Heart left ventricle (tissue), 13 donors: ENCODE measurements around the gene PRKAG2.

Source experiments
- POLR2A ChIP-seq, 2 donors: fragments of 450-650 bp; IDR thresholded peaks; one replicate each; pipeline ENCODE4 v1.6.1; 2017; ENCODE audit warnings: antibody characterized with exemption in 2 of 2, mild to moderate bottlenecking in 2 of 2, moderate library complexity in 2 of 2
- TF ChIP-seq, protein P1 (sequence below), 12 donors: fragments of 200-600 bp; sonication (generic) in 4 of 12; IDR thresholded peaks; one replicate each; pipeline versions ENCODE4 v1.5.0 to v1.8.0; 2018 to 2022; ENCODE audit warnings: antibody characterized with exemption in 12 of 12, mild to moderate bottlenecking in 5 of 12
- donor health status: ischemic (EF 13 %, LVEDD 7.1; RV severe dilation, severe dysfunction).
- donor health status: DM: no; HTN: yes; CAD: no.
- donor health status: DM: no; HTN: no; CAD: no.
- donor health status: ischemic (EF 25% LVEDD 6.9; RV normal size, moderate dysfunction).
- donor health status: ischemic (EF 25% LVEDD 5.7; RV mildly dilated, moderate dysfunction).
- donor health status: ischemic (EF 35%, LVEDD 5.7; RV mildly dilated, moderate dysfunction).
- donor health status: nonischemic (EF 11% LVEDD 7.7; RV severe dilation, severe dysfunction).
- donor health status: DM: yes; HTN: yes; CAD: no.
- donor health status: PGD.
- donor health status: ischemic (EF 29% LVEDD 5.4; RV normal size, mild dysfunction).
- donor health status: nonischemic (EF 23%, LVEDD 6.1; RV moderate dilation, normal function).

- TF ChIP-seq, protein P1, sequence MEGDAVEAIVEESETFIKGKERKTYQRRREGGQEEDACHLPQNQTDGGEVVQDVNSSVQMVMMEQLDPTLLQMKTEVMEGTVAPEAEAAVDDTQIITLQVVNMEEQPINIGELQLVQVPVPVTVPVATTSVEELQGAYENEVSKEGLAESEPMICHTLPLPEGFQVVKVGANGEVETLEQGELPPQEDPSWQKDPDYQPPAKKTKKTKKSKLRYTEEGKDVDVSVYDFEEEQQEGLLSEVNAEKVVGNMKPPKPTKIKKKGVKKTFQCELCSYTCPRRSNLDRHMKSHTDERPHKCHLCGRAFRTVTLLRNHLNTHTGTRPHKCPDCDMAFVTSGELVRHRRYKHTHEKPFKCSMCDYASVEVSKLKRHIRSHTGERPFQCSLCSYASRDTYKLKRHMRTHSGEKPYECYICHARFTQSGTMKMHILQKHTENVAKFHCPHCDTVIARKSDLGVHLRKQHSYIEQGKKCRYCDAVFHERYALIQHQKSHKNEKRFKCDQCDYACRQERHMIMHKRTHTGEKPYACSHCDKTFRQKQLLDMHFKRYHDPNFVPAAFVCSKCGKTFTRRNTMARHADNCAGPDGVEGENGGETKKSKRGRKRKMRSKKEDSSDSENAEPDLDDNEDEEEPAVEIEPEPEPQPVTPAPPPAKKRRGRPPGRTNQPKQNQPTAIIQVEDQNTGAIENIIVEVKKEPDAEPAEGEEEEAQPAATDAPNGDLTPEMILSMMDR (IDR thresholded peaks at IDR 0.05): no peak
- no peak for TF ChIP-seq POLR2A (IDR thresholded peaks at IDR 0.05)
These were observed 7.8 kb downstream of the PRKAG2 start for GRCh38 chr7:151869109-151869428.
